NCI-H2171 (cell line): ENCODE data around the gene LOXL1.
"Not testable (repeated sequence)": the region's sequence is repeated elsewhere in the genome, so short reads cannot be mapped to it uniquely, and the experiment has no call there.

Source experiments
- DNase-seq: peaks from one replicate; lab custom pipeline; 2025; lab: John Stamatoyannopoulos, UW

The LOXL1 gene

GRCh38 chr15:73922186-73923151 is 3.8 kb upstream of the LOXL1 start:
- DNase-seq, result peak; percentile 84

DNA sequence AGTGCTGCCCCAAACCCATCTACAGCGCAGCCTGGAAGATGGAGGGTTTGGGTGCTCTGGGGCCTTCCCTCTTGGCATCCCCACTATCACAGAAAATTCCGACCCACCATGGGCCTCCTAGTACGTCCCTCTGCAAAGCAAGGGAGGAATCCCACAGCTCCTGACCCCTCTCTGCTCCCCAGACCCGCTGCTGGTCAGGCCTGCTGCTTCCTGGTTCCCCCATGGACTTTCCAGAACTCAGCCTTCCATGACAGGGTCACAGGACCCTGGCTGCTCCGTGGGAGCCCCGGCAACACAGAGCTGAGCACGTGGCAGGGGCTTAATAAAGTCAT is 3.1 kb upstream of the LOXL1 start:
- no peak for DNase-seq

GRCh38 chr15:73923488-73924164 is 2.6 kb upstream of the LOXL1 start:
- no peak for DNase-seq

DNA sequence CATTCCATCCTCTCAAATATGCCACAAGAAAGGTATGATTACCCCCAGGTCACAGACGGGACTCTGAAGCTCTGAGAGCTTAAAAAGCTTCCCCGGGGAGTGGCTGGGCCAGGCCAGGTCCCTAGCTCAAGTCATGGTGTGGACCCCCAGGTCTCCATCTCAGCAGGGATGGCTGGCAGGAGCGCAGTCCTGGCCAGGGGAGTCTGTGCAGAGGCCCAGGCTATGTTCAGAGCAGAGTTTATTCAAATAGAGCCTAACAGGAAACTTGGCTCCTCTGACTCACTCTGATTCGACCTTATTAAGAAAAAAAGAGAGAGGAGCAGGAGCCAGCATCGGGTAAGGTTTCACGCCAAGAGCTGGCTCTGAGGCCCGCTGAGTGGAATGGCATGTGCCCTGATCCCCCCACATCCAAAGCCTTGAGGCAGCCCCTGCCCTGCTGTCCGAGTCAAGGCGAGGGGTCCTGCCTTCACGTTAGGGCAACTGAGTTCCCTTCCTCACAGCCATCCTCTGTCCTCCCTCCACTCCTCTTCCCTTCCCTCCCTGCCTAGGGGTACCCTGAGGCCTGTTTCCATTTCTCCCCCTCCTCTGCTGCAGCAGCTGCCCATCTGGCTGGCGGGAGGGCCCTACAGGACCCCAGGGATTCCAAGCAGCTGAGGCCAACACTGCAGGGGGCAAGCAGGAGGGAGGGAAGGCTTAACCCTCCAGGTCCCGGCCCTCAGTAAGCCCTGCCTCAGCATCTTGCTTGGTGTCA is 1.9 kb upstream of the LOXL1 start:
- DNase-seq, result peak; percentile 85

DNA sequence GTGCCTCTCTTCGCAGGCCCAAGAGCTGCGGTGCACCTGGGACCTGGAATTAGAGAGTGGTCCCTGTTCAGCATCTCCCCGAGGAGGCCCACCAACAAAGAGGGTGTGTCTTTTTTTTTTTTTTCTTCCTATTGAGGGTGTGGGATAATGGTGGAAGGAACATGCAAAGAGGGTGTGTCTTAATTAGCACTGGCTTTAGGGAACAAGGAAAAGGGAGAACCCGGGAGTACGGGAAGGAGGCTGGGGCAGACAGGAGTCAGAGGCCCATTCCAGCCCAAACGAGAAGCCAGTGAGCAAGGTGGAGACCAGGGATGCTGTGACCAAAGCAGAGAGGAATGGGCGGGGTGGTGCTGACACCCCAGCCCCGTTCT is 429 bp upstream of the LOXL1 start:
- DNase-seq, result peak; percentile 12

DNA sequence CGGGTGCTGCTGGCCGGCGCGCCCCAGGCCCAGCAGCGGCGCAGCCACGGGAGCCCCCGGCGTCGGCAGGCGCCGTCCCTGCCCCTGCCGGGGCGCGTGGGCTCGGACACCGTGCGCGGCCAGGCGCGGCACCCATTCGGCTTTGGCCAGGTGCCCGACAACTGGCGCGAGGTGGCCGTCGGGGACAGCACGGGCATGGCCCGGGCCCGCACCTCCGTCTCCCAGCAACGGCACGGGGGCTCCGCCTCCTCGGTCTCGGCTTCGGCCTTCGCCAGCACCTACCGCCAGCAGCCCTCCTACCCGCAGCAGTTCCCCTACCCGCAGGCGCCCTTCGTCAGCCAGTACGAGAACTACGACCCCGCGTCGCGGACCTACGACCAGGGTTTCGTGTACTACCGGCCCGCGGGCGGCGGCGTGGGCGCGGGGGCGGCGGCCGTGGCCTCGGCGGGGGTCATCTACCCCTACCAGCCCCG is 777 bp downstream of the LOXL1 start:
- no peak for DNase-seq

- DNase-seq, result peak; percentile 71
These were observed 1.4 kb downstream of the LOXL1 start for GRCh38 chr15:73927476-73928240.

DNA sequence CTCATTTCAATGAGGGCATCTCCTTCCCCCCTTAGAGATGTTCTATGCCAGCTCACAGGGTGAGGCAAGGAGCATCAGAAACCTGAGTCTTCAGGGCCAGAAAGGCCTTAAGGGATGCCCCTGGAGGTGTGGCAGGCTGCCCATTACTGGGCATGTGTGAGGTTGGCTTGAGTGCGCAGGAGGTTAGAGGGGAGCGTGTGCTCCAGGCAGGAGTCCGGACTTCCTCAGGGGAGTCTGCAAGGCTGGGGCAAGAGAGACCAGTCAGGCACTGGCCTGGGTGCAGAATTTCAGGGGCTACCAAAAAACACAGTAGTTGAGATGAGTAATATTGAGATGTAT is 1.9 kb downstream of the LOXL1 start:
- no peak for DNase-seq

- DNase-seq, result no peak
These were observed 2.8 kb downstream of the LOXL1 start for GRCh38 chr15:73928971-73929627.

GRCh38 chr15:73930371-73930770 is 4.1 kb downstream of the LOXL1 start:
- no peak for DNase-seq

DNA sequence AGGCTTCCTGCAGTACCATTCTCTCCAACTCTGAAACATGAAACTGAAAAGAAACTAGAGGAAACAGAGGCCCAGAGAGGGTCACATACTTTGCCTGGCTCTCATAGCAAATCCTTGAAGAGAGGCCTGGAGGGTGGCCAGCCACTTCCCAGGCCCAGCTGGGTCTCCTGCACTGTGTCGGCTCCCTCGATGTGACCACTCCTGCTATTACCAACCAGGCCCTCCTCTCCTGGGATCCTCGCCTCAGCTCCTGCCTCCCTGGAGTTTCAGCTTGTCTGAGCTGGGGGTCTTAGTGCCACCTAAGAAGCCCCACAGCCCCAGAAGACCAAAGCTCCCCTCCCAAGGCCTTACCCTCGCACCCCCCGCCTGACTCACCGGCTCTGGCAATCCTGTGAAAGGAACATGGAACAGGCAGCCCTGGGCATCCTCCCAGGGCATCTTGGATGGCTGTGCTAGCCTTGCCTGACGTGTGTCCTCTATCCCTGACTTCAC is 4.6 kb downstream of the LOXL1 start:
- DNase-seq, result no peak

DNA sequence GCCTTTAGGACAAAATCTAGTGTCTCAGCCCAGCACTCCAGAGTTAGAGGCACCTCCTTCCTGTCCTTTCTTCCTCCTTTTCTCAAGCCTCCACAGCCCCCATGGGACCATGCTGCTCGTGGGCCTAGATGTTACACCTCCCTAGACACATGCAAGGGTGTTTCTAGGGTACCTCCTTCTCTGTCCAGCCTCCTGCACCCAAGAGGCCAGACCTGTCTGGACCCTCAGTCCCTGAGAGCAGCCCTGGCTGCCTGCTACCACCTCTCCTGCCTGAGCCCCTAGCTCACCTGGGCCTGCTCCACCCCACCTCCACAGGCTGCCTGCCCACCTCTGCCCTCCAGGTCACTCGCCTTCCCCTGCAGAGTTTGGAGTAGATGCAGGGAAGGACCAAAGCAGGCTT is 5.2 kb downstream of the LOXL1 start:
- DNase-seq, result no peak

DNA sequence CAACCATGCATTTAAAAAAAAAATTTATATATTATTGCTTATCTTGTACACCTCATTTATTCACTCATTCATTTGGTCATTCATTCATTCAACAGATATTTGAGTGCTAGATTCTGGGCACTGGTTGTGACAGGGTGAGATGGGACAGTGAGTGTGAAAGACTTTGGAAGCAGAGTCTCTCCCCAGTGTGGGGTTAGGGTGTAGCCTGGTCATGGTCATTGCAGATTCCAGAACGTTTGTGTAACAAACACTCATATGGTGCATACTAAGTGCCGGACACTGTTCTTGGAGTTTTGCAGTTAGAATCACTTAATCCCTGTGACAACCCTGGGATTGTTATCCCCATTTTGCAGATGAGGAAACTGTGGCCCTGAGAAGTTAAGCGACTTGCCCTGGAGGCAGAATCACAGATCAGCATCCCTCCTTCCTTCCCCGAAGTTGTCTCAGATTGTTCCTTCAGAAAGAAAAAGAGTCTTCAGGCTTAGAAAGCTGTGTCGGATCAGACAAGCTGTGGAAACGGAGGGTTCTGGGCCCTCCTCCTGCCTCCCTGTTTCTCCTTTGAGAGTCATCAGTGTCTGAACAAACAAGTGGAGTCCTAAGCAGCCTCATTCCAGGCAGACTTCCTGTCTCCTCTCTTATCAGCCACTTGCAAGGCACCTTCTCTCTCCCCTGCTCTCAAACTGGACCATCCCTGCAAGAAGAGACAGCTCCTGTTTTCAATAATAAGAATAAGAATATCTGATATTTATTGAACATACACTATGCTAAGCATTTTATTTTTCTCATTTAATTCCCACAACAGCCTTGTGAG is 6.3 kb downstream of the LOXL1 start:
- DNase-seq, result no peak

GRCh38 chr15:73934281-73934680 is 8.0 kb downstream of the LOXL1 start:
- DNase-seq, result no peak

GRCh38 chr15:73935547-73935946 is 9.3 kb downstream of the LOXL1 start:
- DNase-seq, result no peak

GRCh38 chr15:73936181-73936580 is 9.9 kb downstream of the LOXL1 start:
- DNase-seq, result no peak

GRCh38 chr15:73936588-73937290 is 10.5 kb downstream of the LOXL1 start:
- DNase-seq, result no peak

- no peak for DNase-seq
These were observed 11.0 kb downstream of the LOXL1 start for GRCh38 chr15:73937296-73937695.

- no peak for DNase-seq
These were observed 11.5 kb downstream of the LOXL1 start for GRCh38 chr15:73937726-73938125.

DNA sequence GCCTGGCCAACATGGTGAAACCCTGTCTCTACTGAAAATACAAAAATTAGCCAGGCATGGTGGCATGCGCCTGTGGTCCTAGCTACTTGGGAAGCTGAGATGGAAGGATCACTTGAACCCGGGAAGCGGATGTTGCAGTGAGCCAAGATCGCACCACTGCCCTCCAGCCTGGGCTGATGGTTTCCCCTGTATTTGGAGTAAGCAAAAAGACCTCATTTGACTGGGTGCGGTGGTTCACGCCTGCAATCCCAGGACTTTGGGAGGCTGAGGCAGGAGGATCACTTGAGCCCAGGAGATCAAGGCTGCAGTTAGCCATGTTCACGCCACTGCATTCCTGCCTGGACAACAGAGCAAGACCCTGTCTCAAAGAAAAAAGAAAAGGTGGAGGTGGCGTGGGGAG is 12.3 kb downstream of the LOXL1 start:
- not testable (repeated sequence) for DNase-seq
